H1 (cell line): ENCODE measurements around the gene CBLB. TPM values are rescaled to one million over a fixed set of nuclear protein-coding genes. Genes with fewer than 3 reads are reported as not detected.

Source experiments
- GABPA ChIP-seq: IDR thresholded peaks from 2 replicates; pipeline ENCODE4 v1.6.1; 2011; ENCODE audit warnings: mild to moderate bottlenecking, low read length, moderate library complexity, borderline replicate concordance; ENCODE audit not compliant: insufficient read depth
- HDAC2 ChIP-seq, 2 experiments: fragments of 300-600 bp in 1 of 2; sonication (generic) in 1 of 2; IDR thresholded peaks; 2 replicates each; pipeline ENCODE4 v1.6.1; 2011 to 2012; ENCODE audit warnings: low read depth in 2 of 2, low read length in 2 of 2, mild to moderate bottlenecking in 2 of 2, moderate library complexity in 2 of 2, borderline replicate concordance in 1 of 2, inconsistent platforms in 1 of 2
- polyA plus RNA-seq, 7 experiments: library from polyadenylated mRNA; depleted of rRNA in 3 of 7; stranded (reverse) in 5 of 7; unstranded in 2 of 7; fragments of >200 nt in 5 of 7; fragments of 200-250 nt in 2 of 7; gene quantifications; 1 replicate in 5 of 7; 2 replicates in 1 of 7; 4 replicates in 1 of 7; pipeline versions ENCODE4 v1.2.1 to v1.2.3, GENCODE V29; 2011 to 2013; ENCODE audit warnings: missing spikeins in 2 of 7, mixed read lengths in 2 of 7
- total RNA-seq: library from RNA; stranded (reverse); fragmentation: NEBNext Ultra II Directional; extraction: Animal tissue kit (Norgen Biotek cat#: 25700); gene quantifications from 2 replicates; pipeline ENCODE4 v1.2.1, GENCODE V29; 2021

CBLB gene
- total and polyA plus RNA-seq, 2 of the 8 experiments (the other 6 are each of a cell fraction or from before 2014, with no cell fraction given), result 14.5 to 26.0 TPM

DNA sequence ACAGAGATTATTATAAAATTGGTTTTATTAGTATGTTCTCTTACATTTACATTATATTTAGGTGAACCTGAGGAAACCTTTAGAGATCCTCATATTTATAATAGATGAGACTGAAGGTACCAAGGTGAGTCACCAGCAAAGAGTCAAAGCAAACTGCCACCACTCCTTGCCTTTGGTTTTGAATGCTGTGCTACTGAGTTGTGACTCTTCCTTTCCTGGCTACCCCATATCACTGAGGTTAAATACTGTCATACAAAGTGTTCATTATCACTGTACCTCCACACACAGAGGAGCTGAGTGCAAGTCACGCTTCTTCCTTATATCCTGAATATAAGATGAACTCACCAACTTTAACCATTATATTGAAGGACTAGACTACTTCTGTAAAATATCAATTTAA lies 168.2 kb downstream of the CBLB start (continued):
- TF ChIP-seq GABPA (no peak), HDAC2 (IDR thresholded peaks at IDR 0.05; ENCODE audit: borderline replicate concordance in 1 of 2, low read depth in 2 of 2, low read length in 2 of 2) (no peak)
